ENCODE data around the gene AFF3.

- TF ChIP-seq, protein P1, sequence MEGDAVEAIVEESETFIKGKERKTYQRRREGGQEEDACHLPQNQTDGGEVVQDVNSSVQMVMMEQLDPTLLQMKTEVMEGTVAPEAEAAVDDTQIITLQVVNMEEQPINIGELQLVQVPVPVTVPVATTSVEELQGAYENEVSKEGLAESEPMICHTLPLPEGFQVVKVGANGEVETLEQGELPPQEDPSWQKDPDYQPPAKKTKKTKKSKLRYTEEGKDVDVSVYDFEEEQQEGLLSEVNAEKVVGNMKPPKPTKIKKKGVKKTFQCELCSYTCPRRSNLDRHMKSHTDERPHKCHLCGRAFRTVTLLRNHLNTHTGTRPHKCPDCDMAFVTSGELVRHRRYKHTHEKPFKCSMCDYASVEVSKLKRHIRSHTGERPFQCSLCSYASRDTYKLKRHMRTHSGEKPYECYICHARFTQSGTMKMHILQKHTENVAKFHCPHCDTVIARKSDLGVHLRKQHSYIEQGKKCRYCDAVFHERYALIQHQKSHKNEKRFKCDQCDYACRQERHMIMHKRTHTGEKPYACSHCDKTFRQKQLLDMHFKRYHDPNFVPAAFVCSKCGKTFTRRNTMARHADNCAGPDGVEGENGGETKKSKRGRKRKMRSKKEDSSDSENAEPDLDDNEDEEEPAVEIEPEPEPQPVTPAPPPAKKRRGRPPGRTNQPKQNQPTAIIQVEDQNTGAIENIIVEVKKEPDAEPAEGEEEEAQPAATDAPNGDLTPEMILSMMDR (IDR thresholded peaks at IDR 0.05): no peak
- TF ChIP-seq POLR2A (IDR thresholded peaks at IDR 0.05) (no peak), POLR2AphosphoS5 (IDR thresholded peaks at IDR 0.05) (no peak)
Measured at GRCh38 chr2:100126897-100127401, 15.4 kb downstream of the AFF3 start.
